ENCODE measurements around the gene MSS51. TPM values are rescaled to one million over a fixed set of nuclear protein-coding genes. Genes with fewer than 3 reads are reported as not detected.

MSS51 gene
- total RNA-seq, 1 experiment from 2014 or later: 1.7 TPM

- H3K4me3 ChIP-seq (replicated peaks in 1 of 2; ENCODE audit: low read depth in 1 of 2, low read length in 2 of 2): no peak overlapping the region
- peaks cover 5 to 18% of the 10 kb centered on the region in 2 experiments for H3K4me1 ChIP-seq (ENCODE audit: control insufficient read depth in 1 of 2, insufficient read depth in 2 of 2, low read length in 2 of 2)
- H3K79me2 ChIP-seq (ENCODE audit: insufficient read depth, low read length): peaks cover 97% of the 10 kb centered on the region
- TF ChIP-seq FOSL1 (IDR thresholded peaks at IDR 0.05; ENCODE audit: low read depth) (no peak), CBX3 (IDR thresholded peaks at IDR 0.05; ENCODE audit: low read depth) (no peak), ELF1 (IDR thresholded peaks at IDR 0.05; ENCODE audit: borderline replicate concordance, low read depth) (no peak), SP1 (IDR thresholded peaks at IDR 0.05; ENCODE audit: low read depth) (no peak), CTCF (IDR thresholded peaks at IDR 0.05 in 2 of 3, conservative IDR thresholded peaks at IDR 0.05 in 1 of 3; ENCODE audit: borderline replicate concordance in 1 of 3, insufficient read depth in 1 of 3, low read depth in 2 of 3, low read length in 2 of 3) (no peak), SRF (IDR thresholded peaks at IDR 0.05; ENCODE audit: low read depth) (no peak), ZNF274 (IDR thresholded peaks at IDR 0.05; ENCODE audit: low read depth, low read length) (no peak), EZH2phosphoT487 (IDR thresholded peaks at IDR 0.05; ENCODE audit: borderline replicate concordance) (no peak), RAD21 (IDR thresholded peaks at IDR 0.05; ENCODE audit: low read depth) (no peak), ATF3 (IDR thresholded peaks at IDR 0.05) (no peak), TCF7L2 (IDR thresholded peaks at IDR 0.05; ENCODE audit: borderline replicate concordance, extremely low read depth, insufficient read depth, insufficient read length) (no peak), SIN3A (IDR thresholded peaks at IDR 0.05; ENCODE audit: low read depth) (no peak), JUND (IDR thresholded peaks at IDR 0.05) (no peak), REST (IDR thresholded peaks at IDR 0.05; ENCODE audit: low read depth) (no peak; the same call in 1 of the 2 replicates), EGR1 (IDR thresholded peaks at IDR 0.05; ENCODE audit: low read depth) (no peak), YY1 (IDR thresholded peaks at IDR 0.05; ENCODE audit: extremely low read depth, insufficient replicate concordance, low read depth, low read length) (no peak)
- DNase-seq (ENCODE audit: low read depth, low spot score) (no peak), ATAC-seq (no peak)
- no peaks in the 10 kb centered on the region for H3K36me3 ChIP-seq (ENCODE audit: control insufficient read depth in 1 of 2, insufficient read depth in 2 of 2, low read length in 2 of 2)
- no TSS peak for BruUV-seq (replicated peaks)
- ChIA-PET RAD21 (ENCODE audit: low non-redundant PET in 1 of 2, low total read pairs in 2 of 2, uncharacterized antibody in 2 of 2, unreplicated experiment in 2 of 2) (no interaction called here), CTCF (interaction anchor here (1.3 kb wide), 1 partner anchor 10 kb away, joined by 6 read pairs; no protein-coding TSS in a partner anchor), POLR2A (no interaction called here)
- H3K27ac ChIP-seq (ENCODE audit: low read depth, low read length): no peak overlapping the region
- H3K9me3 ChIP-seq (ENCODE audit: control insufficient read depth in 1 of 2, insufficient read depth in 1 of 2, low read depth in 1 of 2, low read length in 2 of 2): no peaks in the 10 kb centered on the region
- H3K4me2 ChIP-seq (ENCODE audit: low read length): no peak overlapping the region
- intact Hi-C loops (cut with micrococcal nuclease): no loop called here
- H3K9me2 ChIP-seq (ENCODE audit: insufficient read depth): no peaks in the 10 kb centered on the region
- H3K9ac ChIP-seq (ENCODE audit: low read length): no peak overlapping the region
- no peaks in the 10 kb centered on the region for H3K27me3 ChIP-seq (ENCODE audit: insufficient read depth, low read length)
- peaks cover 9% of the 10 kb centered on the region; the same call in 1 of the 2 replicates for H4K20me1 ChIP-seq (ENCODE audit: insufficient read depth)
- H2AFZ ChIP-seq (ENCODE audit: low read depth, low read length, poor library complexity, severe bottlenecking): no peak overlapping the region
Observed at GRCh38 chr10:73407495-73407894, 25.9 kb downstream of the MSS51 start.
